ENCODE results near the gene GUCY1A2. TPM values are rescaled to one million over a fixed set of nuclear protein-coding genes. Genes with fewer than 3 reads are reported as not detected.

GUCY1A2 gene
- total RNA-seq, 4 donors from 2014 or later = 22.6 to 147 (median 71.3) TPM

- Histone ChIP-seq H3K27ac (no peak overlapping the region), H3K4me3 (no peak overlapping the region), H3K27me3 (no peaks in the 10 kb centered on the region), H3K4me1 (no peaks in the 10 kb centered on the region), H3K9me3 (no peaks in the 10 kb centered on the region), H3K36me3 (no peaks in the 10 kb centered on the region)
- intact Hi-C loops (cut with DNase I; ENCODE audit: low total_unique reads) = no loop called here
- TF ChIP-seq, protein P1, sequence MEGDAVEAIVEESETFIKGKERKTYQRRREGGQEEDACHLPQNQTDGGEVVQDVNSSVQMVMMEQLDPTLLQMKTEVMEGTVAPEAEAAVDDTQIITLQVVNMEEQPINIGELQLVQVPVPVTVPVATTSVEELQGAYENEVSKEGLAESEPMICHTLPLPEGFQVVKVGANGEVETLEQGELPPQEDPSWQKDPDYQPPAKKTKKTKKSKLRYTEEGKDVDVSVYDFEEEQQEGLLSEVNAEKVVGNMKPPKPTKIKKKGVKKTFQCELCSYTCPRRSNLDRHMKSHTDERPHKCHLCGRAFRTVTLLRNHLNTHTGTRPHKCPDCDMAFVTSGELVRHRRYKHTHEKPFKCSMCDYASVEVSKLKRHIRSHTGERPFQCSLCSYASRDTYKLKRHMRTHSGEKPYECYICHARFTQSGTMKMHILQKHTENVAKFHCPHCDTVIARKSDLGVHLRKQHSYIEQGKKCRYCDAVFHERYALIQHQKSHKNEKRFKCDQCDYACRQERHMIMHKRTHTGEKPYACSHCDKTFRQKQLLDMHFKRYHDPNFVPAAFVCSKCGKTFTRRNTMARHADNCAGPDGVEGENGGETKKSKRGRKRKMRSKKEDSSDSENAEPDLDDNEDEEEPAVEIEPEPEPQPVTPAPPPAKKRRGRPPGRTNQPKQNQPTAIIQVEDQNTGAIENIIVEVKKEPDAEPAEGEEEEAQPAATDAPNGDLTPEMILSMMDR (IDR thresholded peaks at IDR 0.05) = no peak
- no peak for TF ChIP-seq POLR2A (IDR thresholded peaks at IDR 0.05)
- DNase-seq = no peak
Observed at GRCh38 chr11:106818443-106818842, 199.8 kb downstream of the GUCY1A2 start.

DNA sequence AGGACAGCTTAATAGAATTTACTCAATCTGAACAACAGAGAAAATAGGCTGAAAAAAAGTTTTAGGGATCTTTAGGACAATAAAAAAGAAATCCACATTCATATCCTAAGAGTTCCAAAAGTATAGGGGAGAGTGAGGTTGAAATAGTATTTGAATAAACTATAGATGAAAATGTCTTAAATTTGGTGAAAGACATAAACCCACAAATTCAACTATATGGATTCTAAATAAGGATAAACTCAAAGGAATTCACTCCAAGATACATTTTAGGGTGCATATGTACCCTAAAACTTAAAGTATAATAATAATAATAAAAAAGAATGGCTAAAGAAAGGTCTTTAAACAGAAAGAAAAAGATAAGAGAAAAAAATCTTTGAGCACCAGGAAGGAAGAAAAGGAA, 203.1 kb downstream of the GUCY1A2 start:
- no peak for TF ChIP-seq POLR2A (IDR thresholded peaks at IDR 0.05)
- TF ChIP-seq, protein P1 (IDR thresholded peaks at IDR 0.05) = no peak
- DNase-seq = no peak
- Histone ChIP-seq H3K4me1 (no peaks in the 10 kb centered on the region), H3K9me3 (no peaks in the 10 kb centered on the region), H3K27ac (no peak overlapping the region), H3K4me3 (no peak overlapping the region), H3K36me3 (no peaks in the 10 kb centered on the region), H3K27me3 (no peaks in the 10 kb centered on the region)
- intact Hi-C loops (cut with DNase I; ENCODE audit: low total_unique reads) = no loop called here

DNA sequence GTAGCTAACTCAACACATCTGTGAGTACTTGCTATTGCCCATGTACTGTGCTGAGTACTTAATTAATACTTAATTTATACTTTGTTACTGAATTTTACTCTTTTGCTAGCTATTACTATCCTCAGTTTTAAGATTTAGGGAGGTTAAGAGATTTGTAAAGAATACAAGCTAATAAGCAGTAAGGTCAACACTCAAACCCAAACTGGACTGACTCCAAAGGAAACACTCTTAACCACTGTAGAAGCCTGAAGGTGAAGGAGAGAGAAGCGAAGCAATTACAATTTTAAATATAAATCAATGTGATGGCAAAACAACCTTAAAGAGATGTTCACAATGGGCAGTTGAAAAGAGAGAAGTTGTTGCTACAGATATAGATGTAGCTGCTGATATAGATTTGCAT, 204.5 kb downstream of the GUCY1A2 start:
- Histone ChIP-seq H3K27ac (no peak overlapping the region), H3K36me3 (no peaks in the 10 kb centered on the region), H3K4me1 (no peaks in the 10 kb centered on the region), H3K27me3 (no peaks in the 10 kb centered on the region), H3K9me3 (no peaks in the 10 kb centered on the region), H3K4me3 (no peak overlapping the region)
- no peak for DNase-seq
- no peak for TF ChIP-seq POLR2A (IDR thresholded peaks at IDR 0.05)
- TF ChIP-seq, protein P1 (IDR thresholded peaks at IDR 0.05) = no peak
- intact Hi-C loops (cut with DNase I; ENCODE audit: low total_unique reads) = no loop called here

DNA sequence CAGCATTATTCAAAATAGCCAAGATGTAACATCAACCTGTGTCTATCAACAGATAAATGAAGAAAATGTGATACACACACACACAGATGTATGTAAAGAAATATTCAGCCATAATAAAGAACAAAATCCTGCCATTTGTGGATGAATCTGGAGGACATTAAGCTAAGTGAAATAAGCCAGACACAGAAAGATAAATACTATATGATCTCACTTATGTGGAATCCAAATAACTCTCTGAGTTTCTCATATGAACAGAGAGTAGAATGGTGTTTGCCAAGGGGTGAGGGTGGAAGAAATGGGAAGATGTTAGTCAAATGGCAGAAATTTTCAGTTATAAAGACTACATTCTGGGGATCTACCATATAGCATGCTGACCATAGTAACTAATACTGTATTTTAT, 224.2 kb downstream of the GUCY1A2 start:
- intact Hi-C loops (cut with DNase I; ENCODE audit: low total_unique reads) = no loop called here
- H3K36me3 ChIP-seq = no peaks in the 10 kb centered on the region
- TF ChIP-seq POLR2A (IDR thresholded peaks at IDR 0.05) = no peak
- TF ChIP-seq, protein P1 (IDR thresholded peaks at IDR 0.05) = no peak

DNA sequence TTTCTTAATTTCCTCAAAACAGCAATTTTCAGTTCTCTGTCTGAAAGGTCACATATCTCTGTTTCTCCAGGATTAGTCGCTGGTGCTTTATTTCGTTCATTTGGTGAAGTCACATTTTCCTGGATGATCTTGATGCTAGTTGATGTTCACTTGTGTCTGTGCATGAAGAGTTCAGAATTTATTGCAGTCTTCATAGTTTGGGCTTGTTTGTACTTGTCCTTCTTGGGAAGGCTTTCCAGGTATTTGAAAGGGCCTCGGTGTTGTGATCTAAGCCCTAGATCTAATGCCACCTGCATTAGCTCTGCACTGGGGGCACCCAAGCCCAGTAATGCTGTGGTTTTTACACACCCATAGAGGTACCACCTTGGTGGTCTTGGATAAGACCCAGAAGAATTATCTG, 228.9 kb downstream of the GUCY1A2 start:
- no peak overlapping the region for H3K4me3 ChIP-seq
- no peak for TF ChIP-seq POLR2A (IDR thresholded peaks at IDR 0.05)
- TF ChIP-seq, protein P1 (IDR thresholded peaks at IDR 0.05) = no peak
- no peak overlapping the region for H3K27ac ChIP-seq
- no peaks in the 10 kb centered on the region for H3K4me1 ChIP-seq
- H3K9me3 ChIP-seq = no peaks in the 10 kb centered on the region
- H3K27me3 ChIP-seq = no peaks in the 10 kb centered on the region
- intact Hi-C loops (cut with DNase I; ENCODE audit: low total_unique reads) = no loop called here
- H3K36me3 ChIP-seq = no peaks in the 10 kb centered on the region
- no peak for DNase-seq

More for the DNA sequence above, 224.2 kb downstream of the GUCY1A2 start:
- H3K9me3 ChIP-seq = no peaks in the 10 kb centered on the region
- H3K4me1 ChIP-seq = no peaks in the 10 kb centered on the region
- DNase-seq = no peak
- no peak overlapping the region for H3K4me3 ChIP-seq
- H3K27ac ChIP-seq = no peak overlapping the region
- H3K27me3 ChIP-seq = no peaks in the 10 kb centered on the region

Data from uterus (tissue), 4 donors.